Activated naive CD4-positive, alpha-beta T cell treated with anti-CD3 and anti-CD28 coated beads, Interleukin-2, amount 10 ng/mL, durations not matched to agents 7 days and 5 days (primary cell): ENCODE measurements around the gene FUCA1.
A peak's percentile ranks its signal among the peaks of the same experiment; 100 is the strongest.
"Not testable (repeated sequence)": the region's sequence is repeated elsewhere in the genome, so short reads cannot be mapped to it uniquely, and the experiment has no call there.

Source experiments
- CTCF ChIA-PET: fragments of 350-600 bp; sonication (Branson Sonifier 250); formaldehyde crosslinking; loops from one replicate; lab custom pipeline; 2021; ENCODE audit warnings: antibody characterized with exemption; lab: Charles Lee
- DNase-seq: peaks from one replicate; pipeline ENCODE4 v3.0.0-alpha.2; 2020
- H3K27ac Mint-ChIP-seq: one replicate; pipeline ENCODE4 v1.8.0; 2021; ENCODE audit warnings: mild to moderate bottlenecking, moderate library complexity, mixed read lengths
- H3K27me3 Mint-ChIP-seq: one replicate; pipeline ENCODE4 v1.8.0; 2021; ENCODE audit warnings: mild to moderate bottlenecking, mixed read lengths
- H3K36me3 Mint-ChIP-seq: one replicate; pipeline ENCODE4 v1.8.0; 2021; ENCODE audit warnings: mixed read lengths
- H3K4me1 Mint-ChIP-seq: one replicate; pipeline ENCODE4 v1.8.0; 2021; ENCODE audit warnings: mixed read lengths
- H3K4me3 Mint-ChIP-seq: one replicate; pipeline ENCODE4 v1.8.0; 2021; ENCODE audit warnings: mild to moderate bottlenecking, moderate library complexity, mixed read lengths
- H3K9me3 Mint-ChIP-seq: one replicate; pipeline ENCODE4 v1.8.0; 2021; ENCODE audit warnings: mixed read lengths

The FUCA1 gene

DNA sequence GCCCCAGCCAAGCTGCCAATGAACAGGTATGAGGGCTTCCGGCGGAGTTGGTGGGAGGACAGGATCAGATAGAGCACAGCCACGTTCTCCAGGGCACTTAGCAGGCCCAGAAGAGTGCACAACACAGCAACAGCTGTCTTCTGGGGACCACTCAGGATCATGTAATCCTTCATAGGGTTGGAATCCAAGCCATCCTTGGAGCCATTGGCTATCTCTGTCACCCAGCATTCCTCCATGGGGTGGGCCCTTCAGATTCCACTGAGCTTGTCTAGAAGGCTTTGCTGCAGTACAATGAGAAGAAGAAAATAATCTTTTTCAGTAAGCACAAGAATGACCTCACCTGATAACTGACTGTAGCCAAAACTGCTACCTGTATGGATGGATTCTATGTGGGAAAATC is 7.3 kb upstream of the FUCA1 start:
- Mint-ChIP-seq H3K4me1 (no peaks in the 10 kb centered on the region), H3K4me3 (no peak overlapping the region), H3K9me3 (peaks cover 18% of the 10 kb centered on the region), H3K27ac (no peak overlapping the region), H3K36me3 (peaks cover 9% of the 10 kb centered on the region), H3K27me3 (peaks cover 20% of the 10 kb centered on the region)
- DNase-seq = no peak
- CTCF ChIA-PET = no interaction called here

DNA sequence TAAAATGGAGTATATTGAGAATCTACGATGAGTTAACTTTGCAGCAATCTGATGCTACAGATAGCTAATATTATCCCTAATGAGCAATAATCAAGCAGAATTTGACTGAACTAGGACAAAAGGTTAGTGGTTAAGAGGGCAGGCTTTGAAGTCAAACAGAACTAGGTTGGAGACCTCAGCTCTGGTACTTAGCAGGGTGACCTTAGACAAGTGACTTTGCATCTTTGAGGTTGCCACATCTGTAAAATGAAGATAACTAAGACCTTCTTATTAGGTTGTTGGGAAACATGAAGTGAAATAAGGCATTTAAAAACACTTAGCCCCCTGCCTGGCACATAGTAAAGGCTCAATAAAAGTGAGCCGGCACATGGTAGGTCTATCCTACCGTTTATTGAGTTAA is 4.3 kb upstream of the FUCA1 start:
- no peak overlapping the region for H3K4me3 Mint-ChIP-seq
- DNase-seq = no peak
- H3K27me3 Mint-ChIP-seq = peaks cover 35% of the 10 kb centered on the region
- peaks cover 5% of the 10 kb centered on the region for H3K9me3 Mint-ChIP-seq
- H3K27ac Mint-ChIP-seq = no peak overlapping the region
- peaks cover 11% of the 10 kb centered on the region for H3K4me1 Mint-ChIP-seq
- CTCF ChIA-PET = no interaction called here
- peaks cover 2% of the 10 kb centered on the region for H3K36me3 Mint-ChIP-seq

DNA sequence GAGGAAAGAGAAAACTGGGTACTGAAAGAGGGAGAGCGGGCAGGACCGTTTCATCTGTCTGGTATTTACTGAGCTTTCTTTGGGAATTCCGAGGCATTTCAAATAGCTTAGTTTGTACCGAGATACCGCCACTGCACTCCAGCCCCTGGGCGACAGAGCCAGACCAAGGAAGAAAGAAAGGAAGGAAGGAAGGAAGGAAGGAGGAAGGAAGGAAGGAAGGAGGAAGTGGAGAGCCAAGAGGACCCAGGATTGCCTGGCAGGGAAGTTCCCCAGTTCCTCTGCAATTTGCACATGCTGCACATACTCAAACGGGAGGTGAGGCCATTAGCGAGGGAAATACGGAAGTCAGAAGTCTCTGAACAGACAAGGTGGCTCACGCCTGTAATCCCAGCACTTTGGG is 961 bp upstream of the FUCA1 start:
- DNase-seq = no peak
- Mint-ChIP-seq H3K4me3 (peak overlapping the region; percentile 70), H3K27ac (no peak overlapping the region), H3K27me3 (peaks cover 20% of the 10 kb centered on the region), H3K9me3 (no peaks in the 10 kb centered on the region), H3K36me3 (peaks cover 2% of the 10 kb centered on the region), H3K4me1 (peaks cover 26% of the 10 kb centered on the region)
- CTCF ChIA-PET = interaction anchor here (1.1 to 1.4 kb wide), 4 partner anchors 25 to 98 kb away, joined by 4 to 8 read pairs (median 4); no protein-coding TSS in a partner anchor

DNA sequence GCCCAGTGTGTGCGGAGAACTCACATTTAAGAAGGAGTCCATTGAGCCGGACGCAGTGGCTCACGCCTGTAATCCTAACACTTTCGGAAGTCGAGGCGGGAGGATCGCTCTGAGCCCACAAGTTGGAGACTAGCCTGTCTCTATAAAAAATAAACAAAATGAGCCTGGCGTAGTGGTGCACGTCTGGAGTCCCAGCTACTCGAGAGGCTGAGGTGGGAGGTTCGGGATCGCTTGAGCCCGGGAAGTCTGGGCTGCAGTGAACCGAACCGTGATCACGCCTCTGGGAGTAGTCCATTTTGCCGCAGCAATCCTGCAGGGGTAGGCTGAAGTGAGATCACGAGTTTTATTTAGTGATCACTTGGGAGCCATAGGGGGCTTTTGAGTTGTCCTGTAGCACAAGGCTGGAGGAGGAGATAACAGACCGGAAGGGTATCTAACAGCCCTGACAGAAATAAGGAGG is 497 bp upstream of the FUCA1 start:
- peaks cover 20% of the 10 kb centered on the region for H3K27me3 Mint-ChIP-seq
- CTCF ChIA-PET = interaction anchor here (1.1 to 1.3 kb wide), 3 partner anchors 25 to 58 kb away, joined by 4 to 8 read pairs (median 4); no protein-coding TSS in a partner anchor
- no peaks in the 10 kb centered on the region for H3K9me3 Mint-ChIP-seq
- DNase-seq = no peak
- H3K36me3 Mint-ChIP-seq = peaks cover 2% of the 10 kb centered on the region
- peaks cover 26% of the 10 kb centered on the region for H3K4me1 Mint-ChIP-seq
- H3K4me3 Mint-ChIP-seq = peak overlapping the region; percentile 70
- H3K27ac Mint-ChIP-seq = peak overlapping the region; percentile 12

DNA sequence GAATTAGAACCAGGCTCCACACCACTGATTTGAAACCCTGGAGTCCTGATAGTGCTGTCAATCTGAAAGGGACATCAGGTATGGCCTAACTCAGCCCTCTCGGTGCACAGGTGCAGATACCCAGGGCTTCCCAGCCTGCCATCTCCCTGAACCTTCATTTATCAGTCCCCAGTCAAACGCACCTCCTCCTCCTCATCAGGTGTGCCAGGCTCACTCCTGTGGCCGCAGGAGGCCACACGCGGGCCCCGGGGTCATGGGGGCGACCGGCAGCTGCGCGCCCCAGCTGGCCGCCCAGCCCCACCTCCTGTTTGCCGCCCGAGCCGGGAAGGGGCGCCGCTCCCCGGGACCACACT is 572 bp downstream of the FUCA1 start:
- H3K4me3 Mint-ChIP-seq = peak overlapping the region; percentile 70
- CTCF ChIA-PET = interaction anchor here (0.8 to 1.0 kb wide), 2 partner anchors 58 to 95 kb away, joined by 3 read pairs; no protein-coding TSS in a partner anchor
- peaks cover 20% of the 10 kb centered on the region for H3K27me3 Mint-ChIP-seq
- H3K9me3 Mint-ChIP-seq = no peaks in the 10 kb centered on the region
- H3K4me1 Mint-ChIP-seq = peaks cover 26% of the 10 kb centered on the region
- peaks cover 2% of the 10 kb centered on the region for H3K36me3 Mint-ChIP-seq
- no peak for DNase-seq
- peak overlapping the region; percentile 7 for H3K27ac Mint-ChIP-seq

DNA sequence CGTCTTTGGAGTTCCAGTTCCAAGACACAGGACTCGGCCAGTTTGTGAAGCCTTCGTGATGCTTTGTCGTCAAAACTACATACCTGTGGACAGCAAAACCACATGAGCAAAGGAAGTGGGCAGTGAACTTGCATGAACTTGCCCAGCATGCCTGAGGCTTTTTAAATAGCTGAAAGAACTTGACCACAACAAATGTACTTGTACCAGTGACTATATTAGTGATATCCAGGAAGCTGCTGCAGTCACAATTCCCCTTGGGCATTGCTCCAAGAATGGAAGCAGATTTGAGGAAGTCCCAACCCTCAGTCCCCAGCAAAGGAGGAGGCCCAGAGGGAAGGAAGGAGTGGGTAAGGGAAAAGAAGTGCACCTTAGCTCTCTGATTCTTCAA is 2.6 kb downstream of the FUCA1 start:
- no peak overlapping the region for H3K4me3 Mint-ChIP-seq
- no peak overlapping the region for H3K27ac Mint-ChIP-seq

DNA sequence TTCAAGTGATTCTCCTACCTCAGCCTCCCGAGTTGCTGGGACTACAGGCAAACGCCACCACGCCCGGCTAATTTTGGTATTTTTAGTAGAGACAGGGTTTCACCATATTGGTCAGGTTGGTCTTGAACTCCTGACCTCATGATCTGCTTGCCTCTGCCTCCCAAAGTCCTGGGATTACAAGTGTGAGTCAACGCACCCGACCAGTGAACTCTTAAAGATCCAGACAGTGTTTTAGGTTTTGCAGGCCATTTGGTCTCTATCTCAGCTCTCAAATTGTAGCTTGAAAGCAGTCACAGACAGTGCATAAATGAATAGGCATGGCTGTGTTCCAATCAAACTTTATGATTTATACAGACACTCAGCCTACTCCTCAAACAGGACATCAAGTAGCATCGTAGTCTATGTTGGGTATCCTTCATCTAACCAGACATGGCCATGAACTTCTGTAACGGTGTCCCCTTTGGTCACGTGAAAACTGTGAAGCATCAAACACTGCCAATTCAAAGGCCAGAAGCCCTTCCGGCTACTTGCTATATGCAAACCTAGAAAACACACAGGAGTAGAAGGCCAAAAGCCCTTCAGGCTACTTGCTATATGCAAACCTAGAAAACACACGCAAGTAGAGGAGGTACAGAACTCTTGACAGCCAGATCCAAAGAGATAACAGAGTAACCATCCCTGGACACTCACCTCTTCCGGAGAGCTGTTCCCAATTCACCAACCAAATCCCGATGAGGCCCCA is 3.1 kb downstream of the FUCA1 start:
- peaks cover 26% of the 10 kb centered on the region for H3K4me1 Mint-ChIP-seq
- no peak overlapping the region for H3K27ac Mint-ChIP-seq
- CTCF ChIA-PET = interaction anchor here (0.6 to 1.3 kb wide), 4 partner anchors 13 to 285 kb away, joined by 3 to 6 read pairs (median 4); no protein-coding TSS in a partner anchor
- DNase-seq = no peak
- H3K27me3 Mint-ChIP-seq = peaks cover 15% of the 10 kb centered on the region
- H3K4me3 Mint-ChIP-seq = no peak overlapping the region
- H3K36me3 Mint-ChIP-seq = peaks cover 2% of the 10 kb centered on the region
- no peaks in the 10 kb centered on the region for H3K9me3 Mint-ChIP-seq

More for the DNA sequence above, 2.6 kb downstream of the FUCA1 start:
- CTCF ChIA-PET = interaction anchor here (1.0 to 1.3 kb wide), 3 partner anchors 54 to 285 kb away, joined by 3 to 6 read pairs (median 3); no protein-coding TSS in a partner anchor
- no peaks in the 10 kb centered on the region for H3K9me3 Mint-ChIP-seq
- H3K4me1 Mint-ChIP-seq = peaks cover 26% of the 10 kb centered on the region
- peaks cover 15% of the 10 kb centered on the region for H3K27me3 Mint-ChIP-seq
- DNase-seq = no peak
- H3K36me3 Mint-ChIP-seq = peaks cover 2% of the 10 kb centered on the region

DNA sequence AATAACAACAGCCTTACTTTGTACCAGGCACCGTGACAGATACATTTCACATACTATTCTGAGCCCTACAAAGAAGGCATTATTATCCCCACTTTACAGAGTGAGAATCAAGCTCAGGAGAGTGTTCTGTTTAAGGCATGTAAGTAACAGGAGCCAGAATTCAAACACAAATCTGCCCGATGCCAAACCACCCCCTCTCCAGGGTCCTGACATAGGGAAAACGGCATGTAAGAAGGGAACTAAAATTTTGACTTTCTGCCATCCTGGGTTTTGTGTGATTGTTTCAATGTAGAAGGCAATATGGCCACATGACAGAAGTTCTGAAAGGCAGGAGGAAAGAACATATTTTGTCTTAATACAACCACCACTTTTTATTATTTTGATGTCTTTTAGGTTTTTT is 5.5 kb downstream of the FUCA1 start:
- no peak for DNase-seq
- no peak overlapping the region for H3K4me3 Mint-ChIP-seq
- H3K4me1 Mint-ChIP-seq = peaks cover 16% of the 10 kb centered on the region
- CTCF ChIA-PET = no interaction called here
- H3K36me3 Mint-ChIP-seq = peaks cover 4% of the 10 kb centered on the region
- H3K27me3 Mint-ChIP-seq = peaks cover 2% of the 10 kb centered on the region
- H3K27ac Mint-ChIP-seq = no peak overlapping the region
- H3K9me3 Mint-ChIP-seq = no peaks in the 10 kb centered on the region

DNA sequence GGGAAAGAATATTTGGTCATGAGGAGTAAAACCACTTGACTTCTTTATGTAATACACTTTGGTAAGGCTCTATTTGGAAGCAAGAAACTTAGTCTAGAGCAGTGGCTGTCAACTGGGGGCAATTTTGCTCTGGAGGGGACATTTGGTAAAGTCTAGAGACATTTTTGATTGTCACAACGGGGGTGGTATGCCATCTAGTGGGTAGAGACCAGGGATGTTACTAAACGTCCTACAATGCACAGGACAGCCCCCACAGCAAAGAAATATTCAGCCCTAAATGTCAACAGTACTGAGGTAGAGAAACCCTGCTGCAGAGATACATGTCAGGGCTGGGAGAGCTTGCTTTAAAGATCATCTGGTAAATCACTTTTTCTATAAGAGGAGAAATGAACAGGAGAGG is 13.5 kb downstream of the FUCA1 start:
- H3K9me3 Mint-ChIP-seq = no peaks in the 10 kb centered on the region
- no peak overlapping the region for H3K4me3 Mint-ChIP-seq
- H3K27ac Mint-ChIP-seq = no peak overlapping the region
- H3K36me3 Mint-ChIP-seq = peaks cover 4% of the 10 kb centered on the region
- no peaks in the 10 kb centered on the region for H3K4me1 Mint-ChIP-seq
- no peaks in the 10 kb centered on the region for H3K27me3 Mint-ChIP-seq
- peak; percentile 27 for DNase-seq
- CTCF ChIA-PET = interaction anchor here (0.8 to 2.8 kb wide), 5 partner anchors 9 to 83 kb away, joined by 3 to 21 read pairs (median 3); no protein-coding TSS in a partner anchor

DNA sequence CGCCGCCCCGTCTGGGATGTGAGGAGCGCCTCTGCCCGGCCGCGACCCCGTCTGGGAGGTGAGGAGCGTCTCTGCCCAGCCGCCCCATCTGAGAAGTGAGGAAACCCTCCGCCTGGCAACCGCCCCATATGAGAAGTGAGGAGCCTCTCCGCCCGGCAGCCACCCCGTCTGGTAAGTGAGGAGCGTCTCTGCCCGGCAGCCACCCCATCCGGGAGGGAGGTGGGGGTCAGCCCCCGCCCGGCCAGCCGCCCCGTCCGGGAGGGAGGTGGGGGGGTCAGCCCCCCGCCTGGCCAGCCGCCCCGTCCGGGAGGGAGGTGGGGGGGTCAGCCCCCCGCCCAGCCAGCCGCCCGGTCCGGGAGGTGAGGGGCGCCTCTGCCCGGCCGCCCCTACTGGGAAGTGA is 15.0 kb downstream of the FUCA1 start:
- H3K9me3 Mint-ChIP-seq, H3K36me3 Mint-ChIP-seq, CTCF ChIA-PET, H3K27me3 Mint-ChIP-seq, DNase-seq, H3K4me3 Mint-ChIP-seq, H3K4me1 Mint-ChIP-seq, H3K27ac Mint-ChIP-seq: not testable (repeated sequence)

DNA sequence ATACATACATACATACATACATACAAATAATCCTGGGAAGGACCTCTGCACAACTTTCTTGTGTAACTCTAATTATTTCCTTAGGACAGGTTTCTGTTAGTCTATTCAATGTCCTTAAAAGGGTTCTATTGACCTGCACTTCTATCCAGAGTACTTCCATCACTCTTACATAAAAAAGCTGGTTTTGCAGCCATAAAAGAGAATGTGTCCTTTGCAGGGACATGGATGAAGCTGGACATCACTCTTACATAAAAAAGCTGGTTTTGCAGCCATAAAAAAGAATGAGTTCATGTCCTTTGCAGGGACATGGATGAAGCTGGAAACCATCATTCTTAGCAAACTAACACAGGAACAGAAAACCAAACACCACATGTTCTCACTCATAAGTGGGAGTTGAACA is 16.7 kb downstream of the FUCA1 start:
- H3K4me1 Mint-ChIP-seq, H3K27me3 Mint-ChIP-seq, H3K27ac Mint-ChIP-seq, H3K9me3 Mint-ChIP-seq, DNase-seq, H3K4me3 Mint-ChIP-seq: not testable (repeated sequence)
- CTCF ChIA-PET = interaction anchor here (0.5 kb wide), 1 partner anchor 972 kb away, joined by 3 read pairs; no protein-coding TSS in a partner anchor
- peaks cover 20% of the 10 kb centered on the region for H3K36me3 Mint-ChIP-seq

DNA sequence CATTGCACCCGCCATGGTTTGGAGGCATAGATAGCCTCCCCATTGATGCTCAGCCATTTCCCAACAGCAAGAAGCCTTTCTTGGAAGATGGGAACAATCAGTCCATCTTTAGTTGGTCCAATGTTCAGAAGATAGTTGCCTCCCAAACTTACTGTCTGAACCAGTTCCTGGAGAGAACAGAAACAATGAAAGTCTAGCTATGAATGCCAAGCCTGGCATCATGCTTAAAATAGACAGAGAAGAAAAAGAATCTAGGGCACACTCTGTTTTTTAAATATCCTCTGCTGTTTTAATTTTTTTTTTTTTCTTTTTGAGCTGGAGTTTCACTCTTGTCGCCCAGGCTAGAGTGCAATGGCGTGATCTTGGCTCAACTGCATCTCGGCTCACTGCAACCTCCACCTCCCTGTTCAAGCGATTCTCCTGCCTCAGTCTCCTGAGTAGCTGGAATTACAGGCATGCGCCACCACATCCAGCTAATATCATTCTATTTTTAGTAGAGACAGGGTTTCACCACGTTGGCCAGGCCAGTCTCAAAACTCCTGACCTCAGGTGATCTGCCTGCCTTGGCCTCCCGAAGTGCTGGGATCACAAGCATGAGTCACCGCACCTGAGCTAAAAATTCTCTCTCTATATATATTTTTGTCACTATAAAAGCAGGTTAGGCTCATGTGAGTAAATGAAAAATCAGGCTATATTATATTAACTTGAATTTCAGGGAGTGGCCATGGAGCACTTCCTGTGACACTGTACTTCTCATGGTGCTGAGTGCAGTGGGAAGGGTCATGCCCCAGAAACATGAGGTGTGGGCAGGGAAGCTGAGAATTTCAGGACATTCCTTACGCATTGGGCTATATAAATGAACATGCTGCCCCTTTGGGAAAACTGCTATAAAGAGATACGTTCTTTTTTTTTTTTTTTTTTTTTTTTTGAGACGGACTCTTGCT is 19.1 kb downstream of the FUCA1 start:
- Mint-ChIP-seq H3K36me3 (peaks cover 25% of the 10 kb centered on the region), H3K4me3 (no peak overlapping the region), H3K9me3 (no peaks in the 10 kb centered on the region), H3K27me3 (no peaks in the 10 kb centered on the region), H3K27ac (no peak overlapping the region), H3K4me1 (no peaks in the 10 kb centered on the region)
- no peak for DNase-seq
- CTCF ChIA-PET = no interaction called here

DNA sequence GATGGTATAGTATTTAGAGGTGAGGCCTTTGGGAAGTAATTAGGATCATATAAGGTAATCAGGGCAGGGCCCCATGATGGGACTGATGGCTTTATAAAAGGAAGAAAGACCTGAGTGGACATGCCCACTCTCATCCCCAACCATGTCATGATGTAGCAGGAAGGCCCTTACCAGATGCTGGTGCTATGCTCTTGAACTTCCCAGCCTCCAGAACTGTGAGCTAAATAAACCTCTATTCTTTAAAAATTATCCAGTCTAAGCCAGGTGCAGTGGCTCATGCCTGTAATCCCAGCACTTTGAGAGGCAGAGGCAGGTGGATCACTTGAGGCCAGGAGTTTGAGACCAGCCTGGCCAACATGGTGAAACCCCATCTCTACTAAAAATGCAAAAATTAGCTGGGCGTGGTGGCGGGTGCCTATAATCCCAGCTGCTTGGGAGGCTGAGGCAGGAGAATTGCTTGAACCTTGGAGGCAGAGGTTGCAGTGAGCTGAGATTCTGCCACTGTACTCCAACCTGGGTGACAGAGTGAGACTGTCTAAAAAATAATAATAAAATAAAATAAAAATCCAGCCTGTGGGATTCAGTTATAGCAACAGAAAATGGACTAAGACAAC is 20.5 kb downstream of the FUCA1 start:
- H3K9me3 Mint-ChIP-seq, CTCF ChIA-PET, H3K4me1 Mint-ChIP-seq, H3K27me3 Mint-ChIP-seq, DNase-seq, H3K4me3 Mint-ChIP-seq, H3K27ac Mint-ChIP-seq: not testable (repeated sequence)
- peaks cover 25% of the 10 kb centered on the region for H3K36me3 Mint-ChIP-seq

DNA sequence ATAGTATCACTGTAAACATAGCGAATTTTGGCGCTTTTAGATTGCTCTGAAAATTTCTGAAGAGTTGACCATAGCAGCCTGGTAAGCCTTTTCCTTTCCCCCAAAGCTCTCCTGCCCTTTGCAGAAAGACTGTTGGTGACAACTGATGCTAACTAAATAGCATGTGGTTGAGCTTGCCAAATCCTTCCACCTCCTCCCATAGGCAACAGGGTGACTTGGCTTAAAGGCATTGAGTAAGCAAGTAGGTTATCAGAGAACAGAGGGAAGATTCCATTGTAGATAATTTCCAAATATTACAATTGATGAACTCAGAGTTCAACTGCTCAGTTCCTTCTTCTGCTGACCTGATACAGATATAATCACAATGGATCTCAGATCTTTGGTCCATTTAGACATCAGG is 22.9 kb downstream of the FUCA1 start:
- peaks cover 22% of the 10 kb centered on the region for H3K36me3 Mint-ChIP-seq
- H3K4me1 Mint-ChIP-seq = no peaks in the 10 kb centered on the region
- no peak for DNase-seq
- CTCF ChIA-PET = interaction anchor here (1.1 to 1.2 kb wide), 2 partner anchors 29 to 34 kb away, joined by 3 read pairs; no protein-coding TSS in a partner anchor
- H3K4me3 Mint-ChIP-seq = no peak overlapping the region
- no peaks in the 10 kb centered on the region for H3K9me3 Mint-ChIP-seq
- no peaks in the 10 kb centered on the region for H3K27me3 Mint-ChIP-seq
- H3K27ac Mint-ChIP-seq = no peak overlapping the region
